MM.1S (cell line): Measurements from ENCODE around the gene YIPF7.

Experiments
- DNase-seq: peaks from one replicate; pipeline ENCODE4 v3.0.0-alpha.2; 2015
- H2AFZ ChIP-seq: fragments of 300-600 bp; sonication (generic); 2 replicates; pipeline ENCODE4 v1.6.0; 2016; ENCODE audit warnings: antibody characterized with exemption, low read length
- H3F3A ChIP-seq: fragments of 300-600 bp; sonication (generic); 2 replicates; pipeline ENCODE4 v1.6.1; 2016; ENCODE audit warnings: mild to moderate bottlenecking, antibody characterized with exemption, low read length, moderate library complexity, mixed read lengths; ENCODE audit not compliant: insufficient read depth
- H3K27ac ChIP-seq: fragments of 300-600 bp; sonication (generic); 2 replicates; pipeline ENCODE4 v1.5.1; 2016; ENCODE audit warnings: mild to moderate bottlenecking, low read length
- H3K27me3 ChIP-seq: fragments of 300-600 bp; sonication (generic); replicated peaks from 2 replicates; pipeline ENCODE4 v1.6.0; 2016; ENCODE audit warnings: low read length; ENCODE audit not compliant: insufficient read depth
- H3K36me3 ChIP-seq: fragments of 300-600 bp; sonication (generic); replicated peaks from 2 replicates; pipeline ENCODE4 v1.6.1; 2016; ENCODE audit warnings: mild to moderate bottlenecking, low read length, mixed read lengths; ENCODE audit not compliant: insufficient read depth
- H3K4me1 ChIP-seq: fragments of 300-600 bp; sonication (generic); 2 replicates; pipeline ENCODE4 v1.6.1; 2016; ENCODE audit warnings: low read length, mixed read lengths
- H3K4me2 ChIP-seq: fragments of 300-600 bp; sonication (generic); 2 replicates; pipeline ENCODE4 v1.6.0; 2016; ENCODE audit warnings: low read depth, low read length
- H3K4me3 ChIP-seq: fragments of 300-600 bp; sonication (generic); 2 replicates; pipeline ENCODE4 v1.5.1; 2016; ENCODE audit warnings: low read length, mixed read lengths
- H3K79me2 ChIP-seq: fragments of 300-600 bp; sonication (generic); 2 replicates; pipeline ENCODE4 v1.6.1; 2016; ENCODE audit warnings: mixed run types, low read length, mixed read lengths
- H3K9ac ChIP-seq: fragments of 300-600 bp; sonication (generic); 2 replicates; pipeline ENCODE4 v1.6.1; 2016; ENCODE audit warnings: low read length, mixed read lengths
- H3K9me2 ChIP-seq: fragments of 300-600 bp; sonication (generic); replicated peaks from 2 replicates; pipeline ENCODE4 v1.6.1; 2016; ENCODE audit warnings: mild to moderate bottlenecking, low read length, mixed read lengths; ENCODE audit not compliant: insufficient read depth
- H3K9me3 ChIP-seq: fragments of 300-600 bp; sonication (generic); replicated peaks from 2 replicates; pipeline ENCODE4 v1.6.1; 2016; ENCODE audit warnings: mild to moderate bottlenecking, low read length, mixed read lengths; ENCODE audit not compliant: insufficient read depth
- H4K20me1 ChIP-seq: fragments of 300-600 bp; sonication (generic); 2 replicates; pipeline ENCODE4 v1.6.1; 2016; ENCODE audit warnings: mild to moderate bottlenecking, low read length, moderate library complexity, mixed read lengths; ENCODE audit not compliant: insufficient read depth
- CTCF ChIP-seq: fragments of 300-600 bp; sonication (generic); IDR thresholded peaks from 2 replicates; pipeline ENCODE4 v1.5.1; 2016; ENCODE audit warnings: antibody characterized with exemption, low read length, mixed read lengths
- EZH2 ChIP-seq: fragments of 300-600 bp; sonication (generic); optimal IDR thresholded peaks from 2 replicates; pipeline ENCODE3; 2017; ENCODE audit warnings: low read depth, mild to moderate bottlenecking, antibody characterized with exemption, low read length, mixed read lengths
- EZH2phosphoT487 ChIP-seq: fragments of 300-600 bp; sonication (generic); IDR thresholded peaks from 2 replicates; pipeline ENCODE4 v1.6.1; 2018; ENCODE audit warnings: antibody characterized with exemption, low read length

The YIPF7 gene

GRCh38 chr4:44662623-44663005, 11.2 kb upstream of the YIPF7 start:
- Histone ChIP-seq H2AFZ (no peak overlapping the region), H3K4me2 (no peak overlapping the region)

GRCh38 chr4:44661940-44662622, 10.7 kb upstream of the YIPF7 start:
- Histone ChIP-seq H3F3A (no peaks in the 10 kb centered on the region), H3K36me3 (no peaks in the 10 kb centered on the region), H3K79me2 (no peaks in the 10 kb centered on the region), H3K4me3 (no peak overlapping the region), H3K4me2 (no peak overlapping the region), H3K27ac (no peak overlapping the region), H4K20me1 (no peaks in the 10 kb centered on the region), H3K9me2 (no peaks in the 10 kb centered on the region), H3K9me3 (no peaks in the 10 kb centered on the region), H3K9ac (no peak overlapping the region), H3K27me3 (no peaks in the 10 kb centered on the region), H3K4me1 (no peaks in the 10 kb centered on the region), H2AFZ (no peak overlapping the region)
- no peak for TF ChIP-seq EZH2phosphoT487
- no peak for TF ChIP-seq EZH2
- no peak for TF ChIP-seq CTCF
- DNase-seq: no peak

More at GRCh38 chr4:44662623-44663005, 11.2 kb upstream of the YIPF7 start:
- no peak for DNase-seq
- Histone ChIP-seq H3K79me2 (no peaks in the 10 kb centered on the region), H3F3A (no peaks in the 10 kb centered on the region), H3K9me2 (no peaks in the 10 kb centered on the region), H3K9me3 (no peaks in the 10 kb centered on the region), H3K27ac (no peak overlapping the region), H3K27me3 (no peaks in the 10 kb centered on the region), H4K20me1 (no peaks in the 10 kb centered on the region), H3K4me3 (no peak overlapping the region), H3K9ac (no peak overlapping the region), H3K36me3 (no peaks in the 10 kb centered on the region), H3K4me1 (no peaks in the 10 kb centered on the region)
- TF ChIP-seq EZH2phosphoT487 (no peak), EZH2 (no peak), CTCF (no peak)

- Histone ChIP-seq H3K4me2 (no peak overlapping the region), H3K4me1 (no peaks in the 10 kb centered on the region), H2AFZ (no peak overlapping the region), H3K27me3 (no peaks in the 10 kb centered on the region), H3K27ac (no peak overlapping the region), H4K20me1 (no peaks in the 10 kb centered on the region), H3K79me2 (no peaks in the 10 kb centered on the region), H3K9me2 (no peaks in the 10 kb centered on the region), H3K4me3 (no peak overlapping the region), H3K36me3 (no peaks in the 10 kb centered on the region), H3F3A (no peaks in the 10 kb centered on the region), H3K9me3 (no peaks in the 10 kb centered on the region), H3K9ac (no peak overlapping the region)
- DNase-seq: no peak
- TF ChIP-seq EZH2phosphoT487: no peak
- TF ChIP-seq CTCF: no peak
- TF ChIP-seq EZH2: no peak
Measured at GRCh38 chr4:44660396-44660795, 9.0 kb upstream of the YIPF7 start.
